Measurements from ENCODE around the gene SBSN. TPM values are rescaled to one million over a fixed set of nuclear protein-coding genes. Genes with fewer than 3 reads are reported as not detected.

Gene SBSN
- total and polyA plus RNA-seq, 2 experiments from 2014 or later, result 3.2 to 7.9 TPM

GRCh38 chr19:35565016-35565856, 37.1 kb upstream of the SBSN start:
- H3K9ac ChIP-seq, result no peak overlapping the region
- H2AFZ ChIP-seq, result no peak overlapping the region
- in situ Hi-C loops (cut with MboI), result no loop called here
- H3K4me3 ChIP-seq, result no peak overlapping the region
- H3K36me3 ChIP-seq (ENCODE audit: low read depth), result no peaks in the 10 kb centered on the region
- H3K79me2 ChIP-seq (ENCODE audit: insufficient read depth), result no peaks in the 10 kb centered on the region
- no peaks in the 10 kb centered on the region for H3K9me3 ChIP-seq (ENCODE audit: low read depth)
- no peak for TF ChIP-seq EZH2phosphoT487 (IDR thresholded peaks at IDR 0.05; ENCODE audit: insufficient read depth, low read depth)
- TF ChIP-seq EZH2 (IDR thresholded peaks at IDR 0.05; ENCODE audit: insufficient read depth, poor library complexity, severe bottlenecking), result no peak
- DNase-seq, result no peak
- H3K27ac ChIP-seq, result no peak overlapping the region
- H3K27me3 ChIP-seq (replicated peaks; ENCODE audit: insufficient read depth), result 0 out of 2 replicates have a peak, but pooled peaks cover 12% of the 10 kb centered on the region
- H3F3A ChIP-seq (ENCODE audit: insufficient read depth), result no peaks in the 10 kb centered on the region
- H4K20me1 ChIP-seq (ENCODE audit: insufficient read depth), result no peaks in the 10 kb centered on the region
- 50 to 51% methylated on average over 12 of the region's 12 CpGs for WGBS, 2 experiments (ENCODE audit: low coverage in 1 of 2, low lambda C conversion rate in 2 of 2, missing lambda C conversion rate in 2 of 2)
- no peak overlapping the region for H3K4me2 ChIP-seq (ENCODE audit: unreplicated experiment)
- H3K4me1 ChIP-seq (ENCODE audit: insufficient read depth), result no peaks in the 10 kb centered on the region
- no peaks in the 10 kb centered on the region for H3K9me2 ChIP-seq (ENCODE audit: insufficient read depth)

- Histone ChIP-seq H3K9me3 (ENCODE audit: low read depth) (no peaks in the 10 kb centered on the region), H3K27me3 (replicated peaks; ENCODE audit: insufficient read depth) (0 out of 2 replicates have a peak, but pooled peaks cover 14% of the 10 kb centered on the region), H3K27ac (no peak within 1 kb of the TSS), H4K20me1 (ENCODE audit: insufficient read depth) (no peaks in the 10 kb centered on the region), H3K4me1 (ENCODE audit: insufficient read depth) (no peaks in the 10 kb centered on the region), H2AFZ (no peak within 1 kb of the TSS), H3K4me2 (ENCODE audit: unreplicated experiment) (no peak within 1 kb of the TSS), H3K9me2 (ENCODE audit: insufficient read depth) (no peaks in the 10 kb centered on the region), H3K36me3 (ENCODE audit: low read depth) (no peaks in the 10 kb centered on the region), H3K79me2 (ENCODE audit: insufficient read depth) (no peaks in the 10 kb centered on the region), H3K4me3 (no peak within 1 kb of the TSS), H3F3A (ENCODE audit: insufficient read depth) (no peaks in the 10 kb centered on the region), H3K9ac (no peak within 1 kb of the TSS)
- WGBS, 2 experiments (ENCODE audit: low coverage in 1 of 2, low lambda C conversion rate in 2 of 2, missing lambda C conversion rate in 2 of 2), result 45 to 51% methylated on average over 14 to 15 of the region's 15 CpGs
- DNase-seq, result no peak
- in situ Hi-C loops (cut with MboI), result no loop called here
- no peak for TF ChIP-seq EZH2phosphoT487 (IDR thresholded peaks at IDR 0.05; ENCODE audit: insufficient read depth, low read depth)
- TF ChIP-seq EZH2 (IDR thresholded peaks at IDR 0.05; ENCODE audit: insufficient read depth, poor library complexity, severe bottlenecking), result no peak
These were observed 35.2 kb upstream of the SBSN start, which contains the start of gene ATP4A for GRCh38 chr19:35563207-35563829. ATP4A (minus strand) TSS chr19:35563658; CDS start chr19:35563629, 29 bp downstream.

- no peaks in the 10 kb centered on the region for H3K4me1 ChIP-seq (ENCODE audit: insufficient read depth)
- H4K20me1 ChIP-seq (ENCODE audit: insufficient read depth), result no peaks in the 10 kb centered on the region
- H3K27me3 ChIP-seq (replicated peaks; ENCODE audit: insufficient read depth), result 0 out of 2 replicates have a peak, but pooled peaks cover 14% of the 10 kb centered on the region
- H3K27ac ChIP-seq, result no peak overlapping the region
- in situ Hi-C loops (cut with MboI), result no loop called here
- no peaks in the 10 kb centered on the region for H3K36me3 ChIP-seq (ENCODE audit: low read depth)
- no peaks in the 10 kb centered on the region for H3K9me2 ChIP-seq (ENCODE audit: insufficient read depth)
- no peaks in the 10 kb centered on the region for H3K79me2 ChIP-seq (ENCODE audit: insufficient read depth)
- H3K4me3 ChIP-seq, result no peak overlapping the region
- DNase-seq, result no peak
- H3K4me2 ChIP-seq (ENCODE audit: unreplicated experiment), result no peak overlapping the region
- H2AFZ ChIP-seq, result no peak overlapping the region
- H3K9ac ChIP-seq, result no peak overlapping the region
- no peaks in the 10 kb centered on the region for H3K9me3 ChIP-seq (ENCODE audit: low read depth)
- H3F3A ChIP-seq (ENCODE audit: insufficient read depth), result no peaks in the 10 kb centered on the region
- 20% methylated on average over 2 of the region's 2 CpGs; no CpG with 5 or more reads in 1 of the 2 experiments for WGBS, 2 experiments (ENCODE audit: low coverage in 1 of 2, low lambda C conversion rate in 2 of 2, missing lambda C conversion rate in 2 of 2)
- TF ChIP-seq EZH2phosphoT487 (IDR thresholded peaks at IDR 0.05; ENCODE audit: insufficient read depth, low read depth) (no peak), EZH2 (IDR thresholded peaks at IDR 0.05; ENCODE audit: insufficient read depth, poor library complexity, severe bottlenecking) (no peak)
These were observed 34.7 kb upstream of the SBSN start for GRCh38 chr19:35562776-35563175.

GRCh38 chr19:35562336-35562735, 34.2 kb upstream of the SBSN start:
- 0 out of 2 replicates have a peak, but pooled peaks cover 14% of the 10 kb centered on the region for H3K27me3 ChIP-seq (replicated peaks; ENCODE audit: insufficient read depth)
- TF ChIP-seq EZH2phosphoT487 (IDR thresholded peaks at IDR 0.05; ENCODE audit: insufficient read depth, low read depth) (no peak), EZH2 (IDR thresholded peaks at IDR 0.05; ENCODE audit: insufficient read depth, poor library complexity, severe bottlenecking) (no peak)
- H3K9ac ChIP-seq, result no peak overlapping the region
- no peaks in the 10 kb centered on the region for H3K79me2 ChIP-seq (ENCODE audit: insufficient read depth)
- in situ Hi-C loops (cut with MboI), result no loop called here
- H3K4me3 ChIP-seq, result no peak overlapping the region
- H3K27ac ChIP-seq, result no peak overlapping the region
- H2AFZ ChIP-seq, result no peak overlapping the region
- no peaks in the 10 kb centered on the region for H3K4me1 ChIP-seq (ENCODE audit: insufficient read depth)
- H3F3A ChIP-seq (ENCODE audit: insufficient read depth), result no peaks in the 10 kb centered on the region
- no peaks in the 10 kb centered on the region for H3K9me3 ChIP-seq (ENCODE audit: low read depth)
- no peaks in the 10 kb centered on the region for H3K9me2 ChIP-seq (ENCODE audit: insufficient read depth)
- DNase-seq, result no peak
- H3K4me2 ChIP-seq (ENCODE audit: unreplicated experiment), result no peak overlapping the region
- no peaks in the 10 kb centered on the region for H3K36me3 ChIP-seq (ENCODE audit: low read depth)
- 60% methylated on average over 16 to 17 of the region's 17 CpGs for WGBS, 2 experiments (ENCODE audit: low coverage in 1 of 2, low lambda C conversion rate in 2 of 2, missing lambda C conversion rate in 2 of 2)
- H4K20me1 ChIP-seq (ENCODE audit: insufficient read depth), result no peaks in the 10 kb centered on the region

All from GM23248 (cell line).